Activated CD8-positive, alpha-beta memory T cell treated with anti-CD3 and anti-CD28 coated beads, Interleukin-2, amount 50 U/mL, for 24 hours (primary cell): ENCODE results near the gene SLC44A3.
"Not testable (repeated sequence)": the region's sequence is repeated elsewhere in the genome, so short reads cannot be mapped to it uniquely, and the experiment has no call there.

Source experiments
- DNase-seq: peaks from one replicate; pipeline ENCODE4 v3.0.0-alpha.2; 2020; ENCODE audit errors: extremely low read depth

SLC44A3 gene

DNA sequence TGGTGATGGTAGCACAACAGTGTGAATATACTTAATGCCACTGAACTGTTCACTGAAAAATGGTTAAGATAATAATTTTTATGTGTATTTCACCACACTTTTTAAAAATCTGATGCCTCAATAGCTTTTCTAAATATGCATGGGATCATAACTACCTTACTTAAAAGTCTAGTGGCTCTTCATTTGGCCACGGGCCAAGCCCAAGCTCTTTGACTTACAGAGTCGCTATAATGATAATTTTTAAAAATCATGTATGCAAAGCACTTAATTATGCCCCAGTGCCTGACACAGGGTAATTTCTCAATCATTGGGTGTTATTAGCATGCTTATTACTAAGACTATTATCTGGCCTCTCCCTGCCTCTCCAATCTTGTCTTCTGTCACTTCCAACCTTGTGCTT, 114.4 kb downstream of the SLC44A3 start:
- no peak for DNase-seq

DNA sequence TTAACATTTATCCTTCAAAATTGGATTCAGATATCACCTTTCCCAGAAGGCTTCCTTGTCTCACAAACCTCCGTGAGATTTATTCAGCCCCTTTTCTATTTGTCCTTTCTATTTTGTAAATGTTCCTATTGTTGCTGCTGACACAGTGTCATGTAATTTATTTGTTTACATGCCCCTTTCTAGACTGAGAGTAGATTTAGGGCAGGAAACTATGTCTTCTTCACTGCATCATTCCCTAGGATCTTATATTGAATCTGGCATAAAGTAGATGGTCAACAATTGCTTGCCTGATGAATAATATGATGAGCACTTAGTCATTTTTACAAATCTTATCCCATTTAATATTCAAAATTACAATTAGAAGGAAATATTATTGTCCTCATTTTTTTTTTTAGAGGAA, 114.9 kb downstream of the SLC44A3 start:
- no peak for DNase-seq

DNA sequence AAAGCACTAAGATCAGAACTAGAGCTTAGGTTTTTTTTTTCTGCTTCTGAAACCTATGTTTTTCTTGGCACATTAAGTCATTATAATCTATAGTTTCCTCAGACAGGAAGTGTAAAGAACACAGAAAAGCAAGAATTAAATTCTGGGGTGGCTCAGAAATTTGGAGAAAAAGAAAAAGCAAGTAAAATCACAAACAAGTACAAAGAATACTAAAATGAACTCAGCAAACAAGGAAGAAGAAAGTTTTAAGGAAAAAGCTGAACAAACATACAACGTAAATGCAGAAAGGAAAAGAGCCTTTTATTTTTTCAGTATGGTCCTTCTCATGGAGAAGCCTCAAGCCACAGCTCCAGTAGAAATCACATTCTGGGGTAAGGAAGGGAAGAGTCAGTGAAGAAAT, 115.3 kb downstream of the SLC44A3 start:
- DNase-seq = no peak

DNA sequence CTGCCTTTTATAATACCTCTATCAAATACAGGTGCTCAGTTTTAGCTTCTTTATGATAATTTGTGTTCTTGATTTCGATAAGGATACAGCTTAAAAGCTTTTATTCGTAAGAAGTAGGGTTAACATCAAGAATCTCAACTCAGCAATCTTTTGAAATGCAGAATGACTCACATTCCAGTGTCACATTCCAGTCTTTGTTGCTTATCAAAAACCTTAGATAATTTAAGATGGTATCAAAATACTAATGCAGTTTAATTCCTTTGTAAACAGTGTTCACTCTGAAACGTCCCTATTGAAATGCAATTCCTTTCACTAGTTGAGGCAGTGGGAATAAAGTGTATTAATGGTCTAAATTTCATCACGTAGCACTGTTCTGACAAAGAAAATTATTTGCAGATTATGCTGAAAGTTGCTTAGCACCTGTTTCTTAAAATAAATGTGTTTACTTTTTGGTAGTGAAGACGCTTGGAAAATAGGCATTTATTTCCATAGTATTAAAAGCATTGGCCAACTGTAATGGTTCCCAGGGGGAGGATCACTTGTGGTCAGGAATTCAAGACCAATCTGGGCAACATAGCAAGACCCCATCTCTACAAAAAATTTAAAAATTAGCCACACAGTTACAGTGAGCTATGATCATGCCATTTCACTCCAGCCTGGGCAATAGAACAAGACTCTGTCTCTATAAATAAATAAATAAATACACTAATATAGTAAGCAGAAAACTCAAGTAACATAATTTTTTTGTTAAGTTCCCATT, 116.9 kb downstream of the SLC44A3 start:
- no peak for DNase-seq

DNA sequence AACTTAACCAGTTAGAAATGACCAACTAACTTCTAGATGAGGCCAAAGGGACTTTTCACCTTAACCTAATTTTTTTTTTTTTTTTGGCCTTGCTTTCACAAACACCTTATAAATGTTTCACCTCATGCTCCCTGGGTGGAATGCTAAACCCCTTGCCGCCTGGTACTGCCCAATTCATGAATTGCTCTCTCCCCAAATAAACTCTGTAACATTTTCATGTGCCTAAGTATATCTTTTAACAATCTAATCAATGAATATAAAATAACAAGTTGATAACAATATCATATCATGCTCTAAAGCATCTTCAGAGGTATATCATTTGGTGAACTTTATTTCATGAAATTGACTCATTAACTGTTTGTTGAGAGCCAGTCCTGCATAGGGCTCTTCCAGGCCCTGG, 117.7 kb downstream of the SLC44A3 start:
- DNase-seq = no peak

DNA sequence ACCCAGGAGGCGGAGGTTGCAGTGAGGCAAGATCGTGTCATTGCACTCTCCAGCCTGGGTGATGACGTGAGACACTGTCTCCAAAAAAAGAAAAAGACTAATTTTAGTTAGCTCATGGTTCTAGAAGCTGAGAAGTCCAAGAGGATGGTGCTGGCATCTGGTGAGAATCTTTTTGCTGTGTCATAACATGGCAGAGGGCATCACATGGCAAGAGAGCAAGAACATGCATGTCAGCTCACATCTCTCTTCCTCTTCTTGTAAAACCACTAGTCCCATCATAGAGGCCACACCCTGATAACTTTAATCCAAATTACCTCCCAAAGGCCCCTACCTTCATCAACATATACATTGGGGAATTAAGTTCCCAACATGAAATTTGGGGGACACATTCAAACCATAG, 120.6 kb downstream of the SLC44A3 start:
- no peak for DNase-seq

- not testable (repeated sequence) for DNase-seq
These were observed 121.3 kb downstream of the SLC44A3 start for GRCh38 chr1:94941480-94941879.

- DNase-seq = no peak
These were observed 122.3 kb downstream of the SLC44A3 start for GRCh38 chr1:94942171-94943128.
